ENCODE data around the gene CLEC2A.

The CLEC2A gene

DNA sequence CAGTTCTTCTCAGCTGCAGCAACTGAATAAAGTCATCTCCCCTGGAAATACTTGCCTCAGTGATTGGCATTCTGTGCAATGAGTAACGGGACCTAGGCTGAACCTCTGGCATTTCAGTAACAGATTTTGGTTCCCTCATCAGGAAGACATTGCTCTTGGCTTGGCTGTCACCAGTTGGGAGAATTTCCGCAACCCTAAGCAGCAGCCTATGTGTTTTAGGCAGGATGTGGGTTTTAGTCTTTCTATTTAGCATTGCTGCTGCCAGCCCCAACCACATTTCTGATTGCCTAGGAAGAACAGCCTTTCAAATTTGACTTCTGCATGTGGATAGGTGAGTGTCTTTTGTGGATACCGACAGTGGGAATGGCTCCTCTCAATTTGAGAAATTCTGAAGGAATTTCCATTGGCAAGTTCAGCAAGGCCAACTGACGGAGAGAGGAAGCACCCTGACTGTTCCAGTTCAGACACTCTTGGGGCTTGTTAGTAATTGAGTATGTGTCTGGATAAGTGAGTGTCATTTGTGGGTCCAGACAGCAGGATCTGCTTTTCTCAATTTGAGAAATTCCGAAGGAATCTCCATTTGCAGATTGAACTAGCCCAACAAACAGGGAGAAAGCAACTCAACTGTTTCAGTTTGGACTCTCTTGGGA, 19.0 kb upstream of the CLEC2A start:
- Histone ChIP-seq H3K27me3 (ENCODE audit: insufficient read depth, low read depth, severe bottlenecking) (no peaks in the 10 kb centered on the region), H3K27ac (no peak overlapping the region), H3K36me3 (no peaks in the 10 kb centered on the region), H3K4me3 (ENCODE audit: low read depth, low read length) (no peak overlapping the region), H3K9me3 (ENCODE audit: severe bottlenecking) (no peaks in the 10 kb centered on the region)
- TF ChIP-seq, protein P1, sequence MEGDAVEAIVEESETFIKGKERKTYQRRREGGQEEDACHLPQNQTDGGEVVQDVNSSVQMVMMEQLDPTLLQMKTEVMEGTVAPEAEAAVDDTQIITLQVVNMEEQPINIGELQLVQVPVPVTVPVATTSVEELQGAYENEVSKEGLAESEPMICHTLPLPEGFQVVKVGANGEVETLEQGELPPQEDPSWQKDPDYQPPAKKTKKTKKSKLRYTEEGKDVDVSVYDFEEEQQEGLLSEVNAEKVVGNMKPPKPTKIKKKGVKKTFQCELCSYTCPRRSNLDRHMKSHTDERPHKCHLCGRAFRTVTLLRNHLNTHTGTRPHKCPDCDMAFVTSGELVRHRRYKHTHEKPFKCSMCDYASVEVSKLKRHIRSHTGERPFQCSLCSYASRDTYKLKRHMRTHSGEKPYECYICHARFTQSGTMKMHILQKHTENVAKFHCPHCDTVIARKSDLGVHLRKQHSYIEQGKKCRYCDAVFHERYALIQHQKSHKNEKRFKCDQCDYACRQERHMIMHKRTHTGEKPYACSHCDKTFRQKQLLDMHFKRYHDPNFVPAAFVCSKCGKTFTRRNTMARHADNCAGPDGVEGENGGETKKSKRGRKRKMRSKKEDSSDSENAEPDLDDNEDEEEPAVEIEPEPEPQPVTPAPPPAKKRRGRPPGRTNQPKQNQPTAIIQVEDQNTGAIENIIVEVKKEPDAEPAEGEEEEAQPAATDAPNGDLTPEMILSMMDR (IDR thresholded peaks at IDR 0.05; ENCODE audit: low read depth, low read length) = no peak
- no peak for DNase-seq

DNA sequence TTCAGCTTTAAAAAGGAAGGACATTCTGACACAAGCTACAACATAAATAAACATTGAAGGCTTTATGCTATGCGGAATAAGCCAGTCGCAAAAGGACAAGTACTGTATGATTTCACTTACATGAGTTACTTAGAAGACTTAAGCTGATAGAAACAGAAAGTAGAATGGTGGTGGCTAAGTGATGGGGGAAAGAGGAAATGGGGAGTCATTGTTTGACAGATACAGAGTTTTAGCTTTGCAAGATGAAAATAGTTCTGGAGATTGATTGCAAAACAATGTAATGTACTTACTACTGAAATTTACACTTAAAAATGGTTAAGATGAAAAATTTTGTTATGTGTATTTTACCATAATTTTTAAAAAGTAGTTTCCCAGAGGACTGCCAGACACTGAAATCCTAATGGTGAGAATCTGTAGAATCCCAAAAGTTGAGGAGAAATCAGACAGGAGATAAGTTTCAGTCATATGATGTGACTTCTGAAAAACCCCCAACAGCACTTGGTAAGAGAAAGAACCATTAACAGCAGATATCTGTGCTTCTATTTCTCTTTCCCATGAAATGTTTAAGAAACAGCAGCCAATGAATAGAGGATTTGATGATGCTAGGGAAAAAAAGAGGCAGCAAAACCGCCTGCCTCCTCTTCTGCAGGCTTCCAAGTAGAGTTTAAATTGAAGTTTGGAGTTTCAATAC, 16.6 kb upstream of the CLEC2A start:
- no peak for DNase-seq
- H3K36me3 ChIP-seq = no peaks in the 10 kb centered on the region
- no peak overlapping the region for H3K27ac ChIP-seq
- no peak overlapping the region for H3K4me3 ChIP-seq (ENCODE audit: low read depth, low read length)
- TF ChIP-seq, protein P1 (IDR thresholded peaks at IDR 0.05; ENCODE audit: low read depth, low read length) = no peak
- H3K9me3 ChIP-seq (ENCODE audit: severe bottlenecking) = no peaks in the 10 kb centered on the region
- no peaks in the 10 kb centered on the region for H3K27me3 ChIP-seq (ENCODE audit: insufficient read depth, low read depth, severe bottlenecking)

DNA sequence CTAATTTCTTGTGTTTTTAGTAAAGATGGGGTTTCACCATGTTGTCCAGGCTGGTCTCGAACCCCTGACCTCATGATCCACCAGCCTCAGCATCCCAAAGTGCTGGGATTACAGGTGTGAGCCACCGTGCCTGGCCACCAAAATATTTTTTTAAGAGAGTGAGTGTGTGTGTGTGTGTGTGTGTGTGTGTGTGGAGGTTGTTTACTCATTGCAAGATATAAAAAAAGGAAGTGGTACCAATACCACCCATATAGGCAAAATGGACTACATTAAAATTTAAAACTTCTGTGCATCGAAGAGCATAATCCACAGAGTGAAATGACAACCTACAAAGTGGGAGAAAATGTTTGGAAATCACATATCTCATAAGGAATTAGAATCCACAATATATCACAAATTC, 15.5 kb upstream of the CLEC2A start:
- no peaks in the 10 kb centered on the region for H3K9me3 ChIP-seq (ENCODE audit: severe bottlenecking)
- no peak for DNase-seq
- no peak overlapping the region for H3K27ac ChIP-seq
- no peak overlapping the region for H3K4me3 ChIP-seq (ENCODE audit: low read depth, low read length)
- no peaks in the 10 kb centered on the region for H3K27me3 ChIP-seq (ENCODE audit: insufficient read depth, low read depth, severe bottlenecking)
- H3K36me3 ChIP-seq = no peaks in the 10 kb centered on the region
- TF ChIP-seq, protein P1 (IDR thresholded peaks at IDR 0.05; ENCODE audit: low read depth, low read length) = no peak

DNA sequence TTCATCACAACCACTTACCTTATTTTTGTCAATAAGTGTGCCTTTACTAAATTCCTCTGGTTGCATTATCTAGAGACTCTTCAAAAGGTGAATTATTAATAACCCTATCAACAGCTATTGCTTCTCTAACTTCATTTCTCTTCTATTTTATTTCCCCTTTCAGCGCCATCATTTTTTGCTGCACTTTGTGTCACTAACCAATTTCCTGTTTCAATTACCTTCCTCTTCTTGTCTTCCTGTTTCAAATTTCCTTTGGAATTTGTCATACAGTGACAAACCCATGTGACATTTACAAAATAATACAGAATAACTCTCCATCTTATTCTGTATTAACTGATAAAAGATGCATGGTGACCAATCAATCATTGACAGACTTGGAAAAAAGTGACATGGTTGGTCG, 12.2 kb upstream of the CLEC2A start:
- DNase-seq = no peak
- TF ChIP-seq, protein P1 (IDR thresholded peaks at IDR 0.05; ENCODE audit: low read depth, low read length) = no peak
- Histone ChIP-seq H3K36me3 (no peaks in the 10 kb centered on the region), H3K27me3 (ENCODE audit: insufficient read depth, low read depth, severe bottlenecking) (no peaks in the 10 kb centered on the region), H3K4me3 (ENCODE audit: low read depth, low read length) (no peak overlapping the region), H3K9me3 (ENCODE audit: severe bottlenecking) (no peaks in the 10 kb centered on the region), H3K27ac (no peak overlapping the region)

DNA sequence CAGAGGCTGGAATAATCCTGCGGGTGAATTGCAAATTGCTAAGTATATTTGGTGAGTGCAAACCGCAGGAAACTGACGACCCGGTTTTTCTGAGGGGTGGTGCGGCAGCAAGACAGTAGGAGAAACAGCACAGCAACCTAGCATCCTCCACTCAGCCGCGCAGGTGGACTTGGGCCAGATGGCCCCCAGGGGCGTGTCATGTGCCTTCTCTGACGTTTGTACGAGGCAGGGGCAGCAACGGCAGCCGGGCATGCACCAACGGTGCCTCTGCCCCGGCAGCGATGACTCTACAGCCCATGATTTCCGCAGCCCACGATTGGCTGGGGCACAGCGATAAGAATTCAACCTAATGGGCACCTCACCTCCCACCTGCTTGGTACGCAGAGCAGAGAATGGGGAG, 11.1 kb upstream of the CLEC2A start:
- DNase-seq = no peak
- H3K27ac ChIP-seq = no peak overlapping the region
- TF ChIP-seq, protein P1 (IDR thresholded peaks at IDR 0.05; ENCODE audit: low read depth, low read length) = no peak
- no peak overlapping the region for H3K4me3 ChIP-seq (ENCODE audit: low read depth, low read length)
- no peaks in the 10 kb centered on the region for H3K27me3 ChIP-seq (ENCODE audit: insufficient read depth, low read depth, severe bottlenecking)
- no peaks in the 10 kb centered on the region for H3K36me3 ChIP-seq
- no peaks in the 10 kb centered on the region for H3K9me3 ChIP-seq (ENCODE audit: severe bottlenecking)

All from WERI-Rb-1 (cell line).